H9 (cell line): ENCODE measurements around the gene CADPS. TPM values are rescaled to one million over a fixed set of nuclear protein-coding genes. Genes with fewer than 3 reads are reported as not detected.

Experiments used
- DNase-seq: peaks from one replicate; pipeline ENCODE4 v3.0.0-alpha.2; 2017
- H2AFZ ChIP-seq: one replicate; pipeline ENCODE4 v1.6.1; 2013; ENCODE audit warnings: mild to moderate bottlenecking, low read length, control low read depth, moderate library complexity
- H2AK5ac ChIP-seq: 2 replicates; pipeline ENCODE4 v1.6.1; 2013; ENCODE audit warnings: low read length, control low read depth, mixed read lengths; ENCODE audit not compliant: insufficient read length
- H2BK120ac ChIP-seq: one replicate; pipeline ENCODE4 v1.6.1; 2013; ENCODE audit warnings: low read depth, mild to moderate bottlenecking, low read length, control low read depth, inconsistent platforms; ENCODE audit not compliant: poor library complexity, severe bottlenecking
- H2BK12ac ChIP-seq: 2 replicates; pipeline ENCODE4 v1.6.1; 2013; ENCODE audit warnings: low read length, control low read depth, mixed read lengths, low read depth; ENCODE audit not compliant: insufficient read length
- H2BK15ac ChIP-seq: 2 replicates; pipeline ENCODE4 v1.6.1; 2013; ENCODE audit warnings: low read depth, low read length, control low read depth
- H2BK20ac ChIP-seq: one replicate; pipeline ENCODE4 v1.6.1; 2013; ENCODE audit warnings: low read depth, mild to moderate bottlenecking, low read length, control low read depth, inconsistent platforms; ENCODE audit not compliant: poor library complexity, severe bottlenecking
- H2BK5ac ChIP-seq: 2 replicates; pipeline ENCODE4 v1.6.1; 2013; ENCODE audit warnings: low read length, control low read depth, mixed read lengths; ENCODE audit not compliant: insufficient read length
- H3K14ac ChIP-seq: 2 replicates; pipeline ENCODE4 v1.6.1; 2013; ENCODE audit warnings: low read length, control low read depth; ENCODE audit not compliant: insufficient read depth
- H3K18ac ChIP-seq: 2 replicates; pipeline ENCODE4 v1.6.1; 2013; ENCODE audit warnings: low read depth, mild to moderate bottlenecking, mixed read lengths, low read length, control low read depth; ENCODE audit not compliant: insufficient read length
- H3K23ac ChIP-seq: 2 replicates; pipeline ENCODE4 v1.6.1; 2013; ENCODE audit warnings: low read length, control low read depth, mixed read lengths, low read depth; ENCODE audit not compliant: insufficient read length
- H3K23me2 ChIP-seq: 2 replicates; pipeline ENCODE4 v1.6.1; 2013; ENCODE audit warnings: low read depth, mild to moderate bottlenecking, mixed read lengths, low read length, control low read depth; ENCODE audit not compliant: insufficient read length, poor library complexity, severe bottlenecking
- H3K27ac ChIP-seq: 2 replicates; pipeline ENCODE4 v1.5.1; 2013; ENCODE audit warnings: low read length, control low read depth, mixed read lengths, low read depth; ENCODE audit not compliant: insufficient read length
- H3K27me3 ChIP-seq: 2 replicates; pipeline ENCODE4 v1.6.1; 2013; ENCODE audit warnings: low read length, control low read depth, inconsistent platforms; ENCODE audit not compliant: insufficient read depth
- H3K4ac ChIP-seq: 2 replicates; pipeline ENCODE4 v1.6.1; 2013; ENCODE audit warnings: low read depth, mild to moderate bottlenecking, control low read depth, inconsistent platforms, low read length, moderate library complexity
- H3K4me1 ChIP-seq: 2 replicates; pipeline ENCODE4 v1.6.1; 2013; ENCODE audit warnings: low read length, control low read depth, inconsistent platforms; ENCODE audit not compliant: insufficient read depth
- H3K4me2 ChIP-seq: 2 replicates; pipeline ENCODE4 v1.6.1; 2013; ENCODE audit warnings: low read length, control low read depth, mixed read lengths; ENCODE audit not compliant: insufficient read length, insufficient read depth
- H3K56ac ChIP-seq: 2 replicates; pipeline ENCODE4 v1.6.1; 2013; ENCODE audit warnings: low read depth, mild to moderate bottlenecking, mixed read lengths, low read length, control low read depth; ENCODE audit not compliant: insufficient read length
- H3K79me1 ChIP-seq: 2 replicates; pipeline ENCODE4 v1.6.1; 2013; ENCODE audit warnings: low read depth, mild to moderate bottlenecking, moderate library complexity, low read length, control low read depth, inconsistent platforms; ENCODE audit not compliant: insufficient read depth, poor library complexity, severe bottlenecking
- H3K79me2 ChIP-seq: 2 replicates; pipeline ENCODE4 v1.6.1; 2013; ENCODE audit warnings: low read length, control low read depth, inconsistent platforms; ENCODE audit not compliant: insufficient read depth
- H3K9ac ChIP-seq: 2 replicates; pipeline ENCODE4 v1.6.1; 2013; ENCODE audit warnings: low read length, control low read depth, mixed read lengths; ENCODE audit not compliant: insufficient read length; ENCODE audit errors: extremely low read depth
- H3K9me3 ChIP-seq: one replicate; pipeline ENCODE4 v1.6.1; 2013; ENCODE audit warnings: low read depth, low read length, inconsistent platforms; ENCODE audit not compliant: control insufficient read depth
- H3T11ph ChIP-seq: one replicate; pipeline ENCODE4 v1.6.1; 2013; ENCODE audit warnings: mild to moderate bottlenecking, low read length, control low read depth, inconsistent platforms
- H4K20me1 ChIP-seq: one replicate; pipeline ENCODE4 v1.6.1; 2013; ENCODE audit not compliant: control insufficient read depth, insufficient read length, insufficient read depth
- H4K5ac ChIP-seq: 2 replicates; pipeline ENCODE4 v1.6.1; 2013; ENCODE audit warnings: low read depth, mild to moderate bottlenecking, mixed read lengths, low read length, control low read depth; ENCODE audit not compliant: insufficient read length
- H4K8ac ChIP-seq: replicated peaks from 2 replicates; pipeline ENCODE4 v1.6.1; 2013; ENCODE audit warnings: low read length, control low read depth, mixed read lengths, low read depth; ENCODE audit not compliant: insufficient read length
- H4K91ac ChIP-seq: 2 replicates; pipeline ENCODE4 v1.6.1; 2013; ENCODE audit warnings: low read depth, mild to moderate bottlenecking, moderate library complexity, mixed read lengths, low read length, control low read depth; ENCODE audit not compliant: insufficient read length
- H3K27ac Mint-ChIP-seq, 3 experiments: 2 replicates in 2 of 3; 3 replicates in 1 of 3; pipeline ENCODE4 v1.8.0; 2020 to 2021; ENCODE audit warnings: mixed read lengths in 3 of 3, mild to moderate bottlenecking in 1 of 3, moderate library complexity in 1 of 3
- H3K27me3 Mint-ChIP-seq: 2 replicates; pipeline ENCODE4 v1.8.0; 2021; ENCODE audit warnings: low read depth, mild to moderate bottlenecking, moderate library complexity, mixed read lengths
- H3K36me3 Mint-ChIP-seq, 3 experiments: 2 replicates in 2 of 3; 3 replicates in 1 of 3; pipeline ENCODE4 v1.8.0; 2020 to 2021; ENCODE audit warnings: low read depth in 3 of 3, mixed read lengths in 3 of 3; ENCODE audit not compliant: insufficient read depth in 1 of 3
- H3K4me1 Mint-ChIP-seq, 2 experiments: 2 replicates each; pipeline ENCODE4 v1.8.0; 2020; ENCODE audit warnings: mixed read lengths in 2 of 2
- H3K4me3 Mint-ChIP-seq, 2 experiments: 2 replicates in 1 of 2; 3 replicates in 1 of 2; pipeline ENCODE4 v1.8.0; 2020 to 2021; ENCODE audit warnings: mild to moderate bottlenecking in 2 of 2, mixed read lengths in 2 of 2, moderate library complexity in 1 of 2
- H3K9me3 Mint-ChIP-seq, 2 experiments: 2 replicates in 1 of 2; 3 replicates in 1 of 2; pipeline ENCODE4 v1.8.0; 2020; ENCODE audit warnings: mild to moderate bottlenecking in 2 of 2, mixed read lengths in 2 of 2, moderate library complexity in 1 of 2
- CTCF ChIP-seq: fragments of 200-600 bp; sonication (generic); conservative IDR thresholded peaks from 3 replicates; pipeline ENCODE4 v1.8.0; 2021; ENCODE audit warnings: antibody characterized with exemption, mild to moderate bottlenecking
- WGBS: extraction: QIAGEN DNeasy Blood & Tissue Kit; methylation state at CpG from one replicate; pipeline ENCODE4 v1.1.7; 2013; ENCODE audit warnings: missing lambda C conversion rate, low lambda C conversion rate, mixed read lengths; ENCODE audit not compliant: insufficient read length; ENCODE audit errors: extremely low coverage; 5-methylcytosine and 5-hydroxymethylcytosine counted together
- total RNA-seq: library from RNA; stranded (reverse); gene quantifications from 2 replicates; pipeline ENCODE4 v1.2.1, GENCODE V29; 2021

Gene CADPS
- total RNA-seq, 1 experiment from 2014 or later, result 6.6 TPM

- no peak overlapping the region for H3K4me3 Mint-ChIP-seq
- TF ChIP-seq CTCF, result no peak
- H3K9me3 ChIP-seq, result no peaks in the 10 kb centered on the region
- H3K27me3 ChIP-seq, result no peaks in the 10 kb centered on the region
- H2BK120ac ChIP-seq, result no peak overlapping the region
- no peak overlapping the region for H3K56ac ChIP-seq
- no peak overlapping the region for H3K14ac ChIP-seq
- H3K36me3 Mint-ChIP-seq, result no peaks in the 10 kb centered on the region
- no peak overlapping the region for H2AFZ ChIP-seq
- H3T11ph ChIP-seq, result no peak overlapping the region
- no peak overlapping the region for H3K27ac ChIP-seq
- H3K9me3 Mint-ChIP-seq, result no peaks in the 10 kb centered on the region
- H4K91ac ChIP-seq, result no peak overlapping the region
- H2BK20ac ChIP-seq, result no peak overlapping the region
- no peaks in the 10 kb centered on the region for H3K27me3 Mint-ChIP-seq
- H2BK15ac ChIP-seq, result no peak overlapping the region
- H3K79me2 ChIP-seq, result no peaks in the 10 kb centered on the region
- H3K4me1 ChIP-seq, result no peaks in the 10 kb centered on the region; the same call in 1 of the 2 replicates
- H2BK12ac ChIP-seq, result no peak overlapping the region
- H3K23me2 ChIP-seq, result no peaks in the 10 kb centered on the region
- no peaks in the 10 kb centered on the region for H3K79me1 ChIP-seq
- H3K9ac ChIP-seq, result no peak overlapping the region
- no peak overlapping the region for H4K8ac ChIP-seq
- no peak overlapping the region; a peak in 1 of 7 replicates for H3K27ac Mint-ChIP-seq
- peaks cover 3 to 8% of the 10 kb centered on the region in 2 experiments; a peak in 2 of 4 replicates for H3K4me1 Mint-ChIP-seq
- no peak overlapping the region for H2BK5ac ChIP-seq
- H2AK5ac ChIP-seq, result no peak overlapping the region
- WGBS, result no CpG with 5 or more reads among the region's 11 CpGs
- H3K4me2 ChIP-seq, result no peak overlapping the region
- H3K23ac ChIP-seq, result no peak overlapping the region
- no peak overlapping the region for H3K18ac ChIP-seq
- no peak for DNase-seq
- H3K4ac ChIP-seq, result no peak overlapping the region
- H4K5ac ChIP-seq, result no peak overlapping the region
- no peaks in the 10 kb centered on the region for H4K20me1 ChIP-seq
Observed at GRCh38 chr3:62567097-62568021, 307.9 kb downstream of the CADPS start.
